Measurements from ENCODE around the gene SPDYE4. TPM values are rescaled to one million over a fixed set of nuclear protein-coding genes. Genes with fewer than 3 reads are reported as not detected.

The SPDYE4 gene
- total RNA-seq, 8 experiments from 2014 or later, result not detected

DNA sequence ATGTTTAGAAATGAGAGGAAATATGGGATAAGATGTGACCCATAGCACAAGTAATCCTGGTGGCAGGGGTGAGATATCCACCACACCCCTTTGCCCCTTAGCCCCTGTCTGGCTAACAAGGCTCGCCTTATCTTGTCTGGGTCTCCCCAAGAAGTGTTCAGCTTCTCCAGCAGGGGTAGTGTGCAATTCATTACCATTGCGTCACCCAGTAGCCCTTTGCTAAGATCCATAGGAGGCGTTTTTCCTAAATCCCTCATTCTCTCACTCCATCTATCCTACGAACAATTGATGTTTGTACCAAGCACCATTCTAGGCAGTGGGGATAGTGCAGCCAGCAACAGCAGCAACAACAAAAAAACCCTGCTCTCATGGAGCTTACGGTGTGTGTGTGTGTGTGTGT is 44.5 kb downstream of the SPDYE4 start:
- no peak overlapping the region for H3K27ac ChIP-seq
- ATAC-seq (replicated peaks in 6 of 8), result no peak
- in situ Hi-C loops (cut with MboI; ENCODE audit: low pct_unique_long_range_greater_than_20kb in 2 of 9, low sequenced_read_pairs in 9 of 9, unreplicated experiment in 9 of 9), result no loop called here
- H3K4me3 ChIP-seq, result no peak overlapping the region
- no peaks in the 10 kb centered on the region for H3K4me1 ChIP-seq (replicated peaks in 1 of 2)
- 60 to 86% (median 70%) methylated on average over 1 to 2 of the region's 5 CpGs; no CpG with 5 or more reads in 6 of the 10 experiments for WGBS, 10 experiments

DNA sequence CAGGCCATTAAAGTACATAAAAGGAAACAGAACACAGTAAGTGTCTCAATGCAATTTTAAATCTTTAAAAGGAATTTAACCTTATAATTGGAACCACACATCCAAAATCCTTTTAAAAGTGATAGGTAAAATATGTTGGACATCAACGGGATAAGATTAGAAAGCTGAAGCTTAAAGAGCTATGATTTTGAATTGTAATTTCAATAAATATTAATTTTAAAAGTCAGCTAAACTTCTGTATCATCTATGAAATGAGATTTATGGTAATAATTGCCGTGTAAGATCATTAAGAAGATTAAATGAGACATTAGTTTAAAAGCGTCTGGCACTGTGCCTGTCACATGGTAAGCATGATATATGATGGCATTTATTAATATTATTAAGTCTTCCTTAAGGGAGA is 45.0 kb downstream of the SPDYE4 start:
- no peaks in the 10 kb centered on the region for H3K4me1 ChIP-seq (replicated peaks in 1 of 2)
- H3K27ac ChIP-seq, result no peak overlapping the region
- whole genome bisulfite sequencing, 10 experiments, result 30 to 94% (median 82%) methylated on average over 2 to 3 of the region's 3 CpGs
- H3K4me3 ChIP-seq, result no peak overlapping the region
- in situ Hi-C loops (cut with MboI; ENCODE audit: low pct_unique_long_range_greater_than_20kb in 2 of 9, low sequenced_read_pairs in 9 of 9, unreplicated experiment in 9 of 9), result no loop called here
- ATAC-seq (replicated peaks in 6 of 8), result no peak

- no peak overlapping the region for H3K27ac ChIP-seq
- no peak overlapping the region for H3K4me3 ChIP-seq
- H3K4me1 ChIP-seq (replicated peaks in 1 of 2), result no peaks in the 10 kb centered on the region
- ATAC-seq (replicated peaks in 6 of 8), result peak in 1 of 8 experiments; percentile 26
- in situ Hi-C loops (cut with MboI; ENCODE audit: low pct_unique_long_range_greater_than_20kb in 2 of 9, low sequenced_read_pairs in 9 of 9, unreplicated experiment in 9 of 9), result no loop called here
Observed at GRCh38 chr17:8712698-8713097, 45.6 kb downstream of the SPDYE4 start.

DNA sequence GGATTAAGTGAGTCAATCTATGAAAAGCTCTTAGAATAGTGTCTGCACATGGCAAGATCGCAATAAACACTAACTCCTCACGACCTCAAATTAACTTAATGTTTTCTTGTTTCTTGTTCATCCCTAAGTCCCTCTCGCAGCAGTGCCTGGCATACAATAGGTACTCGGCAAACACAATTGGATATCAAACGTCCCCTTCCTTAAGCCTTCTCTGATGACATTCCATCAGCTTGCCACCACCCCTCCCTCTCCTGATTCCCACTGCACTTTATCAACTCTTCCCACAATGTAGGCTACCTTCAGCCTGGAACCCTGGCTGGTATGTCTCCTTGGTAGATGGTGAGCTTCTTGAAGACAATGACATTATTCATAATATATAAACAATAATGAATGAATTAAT is 47.1 kb downstream of the SPDYE4 start:
- Histone ChIP-seq H3K4me3 (no peak overlapping the region), H3K4me1 (replicated peaks in 1 of 2) (no peaks in the 10 kb centered on the region), H3K27ac (no peak overlapping the region)
- no peak for ATAC-seq (replicated peaks in 6 of 8)
- 52 to 96% (median 89%) methylated on average over 2 to 4 of the region's 5 CpGs for WGBS, 10 experiments
- in situ Hi-C loops (cut with MboI; ENCODE audit: low pct_unique_long_range_greater_than_20kb in 2 of 9, low sequenced_read_pairs in 9 of 9, unreplicated experiment in 9 of 9), result no loop called here

DNA sequence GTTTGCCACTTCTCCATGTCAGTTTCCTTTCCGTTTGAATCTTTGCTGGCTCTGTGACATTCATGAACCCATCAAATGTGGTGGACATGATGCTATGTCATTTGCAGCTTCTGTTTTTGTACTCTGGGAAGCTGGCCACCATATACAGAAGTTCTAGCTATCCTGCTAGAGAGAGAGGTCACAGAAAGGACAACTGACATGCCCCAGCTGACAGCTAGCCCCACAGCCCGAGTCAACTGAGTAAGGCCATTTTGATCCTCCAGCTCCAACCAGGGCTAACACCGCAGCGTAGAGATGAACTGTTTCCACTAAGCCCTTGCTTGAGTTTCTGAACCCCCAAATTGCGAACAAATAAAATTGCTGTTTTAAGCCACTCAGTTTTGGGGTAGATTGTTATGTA is 47.5 kb downstream of the SPDYE4 start:
- WGBS, 10 experiments, result 73 to 90% (median 85%) methylated on average over 2 to 5 of the region's 5 CpGs; no CpG with 5 or more reads in 1 of the 10 experiments
- no peak for ATAC-seq (replicated peaks in 6 of 8)
- no peaks in the 10 kb centered on the region for H3K4me1 ChIP-seq (replicated peaks in 1 of 2)
- in situ Hi-C loops (cut with MboI; ENCODE audit: low pct_unique_long_range_greater_than_20kb in 2 of 9, low sequenced_read_pairs in 9 of 9, unreplicated experiment in 9 of 9), result no loop called here
- no peak overlapping the region for H3K27ac ChIP-seq
- H3K4me3 ChIP-seq, result no peak overlapping the region

- WGBS, 10 experiments, result 67 to 100% (median 100%) methylated on average over 1 of the region's 1 CpG; no CpG with 5 or more reads in 6 of the 10 experiments
- no peak overlapping the region for H3K27ac ChIP-seq
- H3K4me1 ChIP-seq (replicated peaks in 1 of 2), result no peaks in the 10 kb centered on the region
- in situ Hi-C loops (cut with MboI; ENCODE audit: low pct_unique_long_range_greater_than_20kb in 2 of 9, low sequenced_read_pairs in 9 of 9, unreplicated experiment in 9 of 9), result no loop called here
- no peak for ATAC-seq (replicated peaks in 6 of 8)
- H3K4me3 ChIP-seq, result no peak overlapping the region
Observed at GRCh38 chr17:8709006-8709405, 49.3 kb downstream of the SPDYE4 start.

DNA sequence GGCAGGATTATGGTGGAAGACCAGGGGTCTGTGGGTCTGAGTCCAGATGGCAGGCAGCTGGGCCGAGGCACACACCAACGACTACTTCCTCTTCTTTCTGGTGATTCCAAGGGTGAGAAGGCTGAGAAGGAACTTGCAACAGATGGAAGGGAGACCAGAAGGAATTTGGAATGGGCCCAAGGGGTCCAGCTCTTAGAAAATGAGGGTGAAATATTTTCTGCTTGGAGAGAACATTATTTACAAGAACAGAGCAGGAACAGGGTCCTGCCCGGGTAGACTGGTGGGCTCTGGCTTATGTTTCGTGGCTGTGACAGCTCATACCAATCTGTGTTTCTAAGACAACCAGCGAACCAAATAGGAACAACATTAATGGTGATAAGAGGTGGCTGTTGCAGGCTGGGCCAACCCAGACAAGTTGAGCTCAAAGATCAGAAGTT is 50.3 kb downstream of the SPDYE4 start:
- in situ Hi-C loops (cut with MboI; ENCODE audit: low pct_unique_long_range_greater_than_20kb in 2 of 9, low sequenced_read_pairs in 9 of 9, unreplicated experiment in 9 of 9), result no loop called here
- H3K4me1 ChIP-seq (replicated peaks in 1 of 2), result no peaks in the 10 kb centered on the region
- ATAC-seq (replicated peaks in 6 of 8), result no peak
- H3K4me3 ChIP-seq, result no peak overlapping the region
- no peak overlapping the region for H3K27ac ChIP-seq
- WGBS, 10 experiments, result 54 to 100% (median 81%) methylated on average over 1 to 5 of the region's 5 CpGs; no CpG with 5 or more reads in 2 of the 10 experiments

- Histone ChIP-seq H3K4me3 (no peak overlapping the region), H3K27ac (no peak overlapping the region), H3K4me1 (replicated peaks in 1 of 2) (no peaks in the 10 kb centered on the region)
- in situ Hi-C loops (cut with MboI; ENCODE audit: low pct_unique_long_range_greater_than_20kb in 2 of 9, low sequenced_read_pairs in 9 of 9, unreplicated experiment in 9 of 9), result no loop called here
- ATAC-seq (replicated peaks in 6 of 8), result peak in 2 of 8 experiments; percentile 12 to 28
- WGBS, 10 experiments, result 0 to 100% (median 81%) methylated on average over 1 to 9 of the region's 11 CpGs; no CpG with 5 or more reads in 1 of the 10 experiments
Observed at GRCh38 chr17:8707332-8708024, 50.9 kb downstream of the SPDYE4 start.

DNA sequence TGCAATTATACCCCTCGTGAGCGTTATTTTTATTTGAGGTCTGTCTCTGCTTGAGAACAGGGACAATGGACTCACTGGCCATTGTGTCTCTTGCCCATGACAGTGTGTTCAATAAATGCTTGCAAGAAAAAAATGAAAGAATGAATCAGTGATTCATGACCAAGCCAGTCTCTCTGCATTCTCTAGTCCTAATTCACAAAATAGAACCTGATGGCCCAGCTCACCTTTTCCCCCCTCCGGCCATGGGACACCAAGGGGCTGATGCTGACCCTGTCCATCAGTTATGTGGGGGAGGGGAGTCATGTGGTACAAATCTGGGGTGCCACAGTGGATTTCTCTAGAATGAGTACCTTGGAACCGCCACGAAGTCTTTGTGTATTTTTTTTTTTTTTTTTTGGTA is 51.9 kb downstream of the SPDYE4 start:
- WGBS, 10 experiments, result 70 to 100% (median 86%) methylated on average over 2 to 5 of the region's 5 CpGs; no CpG with 5 or more reads in 1 of the 10 experiments
- Histone ChIP-seq H3K4me1 (replicated peaks in 1 of 2) (no peaks in the 10 kb centered on the region), H3K27ac (no peak overlapping the region), H3K4me3 (no peak overlapping the region)
- ATAC-seq (replicated peaks in 6 of 8), result no peak
- in situ Hi-C loops (cut with MboI; ENCODE audit: low pct_unique_long_range_greater_than_20kb in 2 of 9, low sequenced_read_pairs in 9 of 9, unreplicated experiment in 9 of 9), result no loop called here

DNA sequence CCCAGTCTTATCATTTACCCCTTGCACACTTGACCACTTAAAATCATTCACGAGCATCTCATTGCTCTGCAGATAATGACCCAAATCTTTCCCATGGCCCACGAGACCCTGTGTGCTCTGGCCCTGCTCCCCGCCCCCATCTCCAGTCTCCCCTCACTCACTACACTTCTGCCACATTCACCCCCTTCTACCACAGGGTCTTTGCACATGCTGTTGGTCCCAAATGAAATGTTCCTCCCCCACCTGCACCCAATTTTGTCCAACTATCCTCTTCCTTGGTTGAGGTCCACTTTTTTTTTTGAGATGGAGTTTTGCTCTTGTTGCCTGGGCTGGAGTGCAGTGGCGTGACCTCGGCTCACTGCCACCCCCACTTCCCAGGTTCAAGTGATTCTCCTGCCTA is 52.9 kb downstream of the SPDYE4 start:
- in situ Hi-C loops (cut with MboI; ENCODE audit: low pct_unique_long_range_greater_than_20kb in 2 of 9, low sequenced_read_pairs in 9 of 9, unreplicated experiment in 9 of 9), result no loop called here
- 20 to 100% (median 69%) methylated on average over 1 to 3 of the region's 5 CpGs; no CpG with 5 or more reads in 6 of the 10 experiments for WGBS, 10 experiments
- no peak overlapping the region for H3K27ac ChIP-seq
- H3K4me1 ChIP-seq (replicated peaks in 1 of 2), result no peaks in the 10 kb centered on the region
- H3K4me3 ChIP-seq, result no peak overlapping the region
- ATAC-seq (replicated peaks in 6 of 8), result no peak

- WGBS, 10 experiments, result 51 to 100% (median 92%) methylated on average over 1 to 4 of the region's 7 CpGs; no CpG with 5 or more reads in 4 of the 10 experiments
- H3K27ac ChIP-seq, result no peak overlapping the region
- no peak for ATAC-seq (replicated peaks in 6 of 8)
- in situ Hi-C loops (cut with MboI; ENCODE audit: low pct_unique_long_range_greater_than_20kb in 2 of 9, low sequenced_read_pairs in 9 of 9, unreplicated experiment in 9 of 9), result no loop called here
- H3K4me1 ChIP-seq (replicated peaks in 1 of 2), result peaks cover 13 to 14% of the 10 kb centered on the region in 2 donors
- H3K4me3 ChIP-seq, result no peak overlapping the region
Observed at GRCh38 chr17:8703001-8703400, 55.3 kb downstream of the SPDYE4 start.

GRCh38 chr17:8701754-8702153 is 56.6 kb downstream of the SPDYE4 start:
- Histone ChIP-seq H3K4me3 (no peak overlapping the region), H3K27ac (no peak overlapping the region), H3K4me1 (replicated peaks in 1 of 2) (peaks cover 25 to 26% of the 10 kb centered on the region in 2 donors)
- in situ Hi-C loops (cut with MboI; ENCODE audit: low pct_unique_long_range_greater_than_20kb in 2 of 9, low sequenced_read_pairs in 9 of 9, unreplicated experiment in 9 of 9), result no loop called here
- ATAC-seq (replicated peaks in 6 of 8), result no peak
- 38 to 100% (median 83%) methylated on average over 1 to 4 of the region's 4 CpGs; no CpG with 5 or more reads in 2 of the 10 experiments for WGBS, 10 experiments

- in situ Hi-C loops (cut with MboI; ENCODE audit: low pct_unique_long_range_greater_than_20kb in 2 of 9, low sequenced_read_pairs in 9 of 9, unreplicated experiment in 9 of 9), result no loop called here
- WGBS, 10 experiments, result 30 to 93% (median 77%) methylated on average over 1 to 9 of the region's 9 CpGs; no CpG with 5 or more reads in 2 of the 10 experiments
Observed at GRCh38 chr17:8701221-8701620, 57.1 kb downstream of the SPDYE4 start.

More at GRCh38 chr17:8701221-8701620, 57.1 kb downstream of the SPDYE4 start:
- H3K4me1 ChIP-seq (replicated peaks in 1 of 2), result peaks cover 28 to 30% of the 10 kb centered on the region in 2 donors
- H3K27ac ChIP-seq, result no peak overlapping the region
- no peak for ATAC-seq (replicated peaks in 6 of 8)
- no peak overlapping the region for H3K4me3 ChIP-seq

Measured in motor neuron (in vitro differentiated cells).